H1 (cell line): ENCODE data around the gene PLXNB1. TPM values are rescaled to one million over a fixed set of nuclear protein-coding genes. Genes with fewer than 3 reads are reported as not detected.

Experiments used
- CTCF ChIA-PET: fragments of 300-600 bp; sonication (Branson Sonifier 250); formaldehyde crosslinking; loops from one replicate; lab custom pipeline; 2021; ENCODE audit not compliant: partially characterized antibody; lab: Charles Lee
- POLR2A ChIA-PET: fragments of 300-600 bp; sonication (Branson Sonifier 250); formaldehyde crosslinking; loops from one replicate; lab custom pipeline; 2021; ENCODE audit warnings: inconsistent platforms; ENCODE audit not compliant: partially characterized antibody; lab: Charles Lee
- DNase-seq, 2 experiments: peaks; one replicate each; pipeline versions ENCODE4 v3.0.0 to v3.0.0-alpha.2; 2010 to 2022; ENCODE audit warnings: low spot score in 2 of 2, low read depth in 1 of 2, mixed read lengths in 1 of 2
- FAIRE-seq: peaks from 2 replicates; lab custom pipeline; 2011; peaks lifted over from hg19 to GRCh38; lab: Jason Lieb, UNC
- H2AFZ ChIP-seq: 2 replicates; pipeline ENCODE4 v1.8.1; 2012; ENCODE audit warnings: low read length, inconsistent platforms
- H2AK5ac ChIP-seq: 2 replicates; pipeline ENCODE4 v1.6.1; 2013; ENCODE audit warnings: low read depth, low read length
- H2BK120ac ChIP-seq: replicated peaks from 2 replicates; pipeline ENCODE3; 2013; ENCODE audit warnings: low read depth, low read length, inconsistent platforms
- H2BK12ac ChIP-seq: 2 replicates; pipeline ENCODE4 v1.6.1; 2013; ENCODE audit warnings: low read depth, low read length
- H2BK15ac ChIP-seq: 2 replicates; pipeline ENCODE4 v1.6.1; 2013; ENCODE audit warnings: low read length
- H2BK20ac ChIP-seq: 2 replicates; pipeline ENCODE4 v1.6.1; 2013; ENCODE audit warnings: low read length
- H2BK5ac ChIP-seq: 2 replicates; pipeline ENCODE4 v1.6.1; 2013; ENCODE audit warnings: low read depth, low read length
- H3K14ac ChIP-seq: 2 replicates; pipeline ENCODE4 v1.6.1; 2013; ENCODE audit warnings: inconsistent platforms; ENCODE audit not compliant: insufficient read length
- H3K18ac ChIP-seq: 2 replicates; pipeline ENCODE4 v1.6.1; 2013; ENCODE audit warnings: low read length; ENCODE audit errors: extremely low read depth
- H3K23ac ChIP-seq: 2 replicates; pipeline ENCODE4 v1.6.1; 2013; ENCODE audit warnings: inconsistent platforms; ENCODE audit not compliant: insufficient read length
- H3K23me2 ChIP-seq: 2 replicates; pipeline ENCODE4 v1.6.1; 2013; ENCODE audit warnings: low read depth, low read length
- H3K27ac ChIP-seq: 2 replicates; pipeline ENCODE4 v1.6.1; 2011; ENCODE audit warnings: low read depth, low read length, inconsistent platforms
- H3K27me3 ChIP-seq, 4 experiments: replicated peaks in 1 of 4; 1 replicate in 1 of 4; 2 replicates in 3 of 4; pipeline versions ENCODE4 v1.6.1 to v1.8.1; 2011 to 2013; ENCODE audit warnings: low read length in 3 of 4, mild to moderate bottlenecking in 3 of 4, inconsistent platforms in 2 of 4, mixed read lengths in 2 of 4, moderate library complexity in 1 of 4; ENCODE audit not compliant: control insufficient read depth in 3 of 4, insufficient read depth in 3 of 4; ENCODE audit errors: extremely low read depth in 1 of 4
- H3K36me3 ChIP-seq, 4 experiments: 2 replicates each; pipeline versions ENCODE4 v1.6.1 to v1.8.1; 2011 to 2013; ENCODE audit warnings: mild to moderate bottlenecking in 4 of 4, low read length in 3 of 4, moderate library complexity in 2 of 4, control low read depth in 1 of 4, inconsistent platforms in 1 of 4; ENCODE audit not compliant: insufficient read depth in 4 of 4, control insufficient read depth in 2 of 4
- H3K4ac ChIP-seq: replicated peaks from 2 replicates; pipeline ENCODE3; 2013; ENCODE audit warnings: low read length, low read depth, mixed read lengths, inconsistent platforms; ENCODE audit not compliant: insufficient read length
- H3K4me1 ChIP-seq, 4 experiments: replicated peaks in 1 of 4; 1 replicate in 1 of 4; 2 replicates in 3 of 4; pipeline versions ENCODE4 v1.6.1 to v1.8.1; 2011 to 2013; ENCODE audit warnings: low read length in 3 of 4, inconsistent platforms in 2 of 4, mixed read lengths in 1 of 4; ENCODE audit not compliant: insufficient read depth in 4 of 4, control insufficient read depth in 3 of 4
- H3K4me2 ChIP-seq, 2 experiments: 2 replicates each; pipeline versions ENCODE4 v1.6.1 to v1.8.1; 2011 to 2013; ENCODE audit warnings: low read depth in 2 of 2, low read length in 2 of 2, control low read depth in 1 of 2, inconsistent platforms in 1 of 2, mild to moderate bottlenecking in 1 of 2; ENCODE audit not compliant: insufficient read depth in 1 of 2
- H3K4me3 ChIP-seq, 4 experiments: fragments of 200-600, 300-600 bp in 1 of 4; sonication (generic), shearing (Covaris generic), sonication (Bioruptor Twin) in 1 of 4; 2 replicates each; pipeline versions ENCODE4 v1.5.1 to v1.8.1; 2011 to 2016; ENCODE audit warnings: low read length in 4 of 4, low read depth in 3 of 4, control low read depth in 2 of 4, inconsistent platforms in 2 of 4, mild to moderate bottlenecking in 2 of 4, mixed read lengths in 1 of 4, moderate library complexity in 1 of 4; ENCODE audit not compliant: insufficient read depth in 2 of 4; ENCODE audit errors: extremely low read depth in 1 of 4
- H3K56ac ChIP-seq: replicated peaks from 2 replicates; pipeline ENCODE3; 2013; ENCODE audit warnings: low read depth, mild to moderate bottlenecking, mixed read lengths, low read length, inconsistent platforms; ENCODE audit not compliant: insufficient read length
- H3K79me1 ChIP-seq: 2 replicates; pipeline ENCODE4 v1.6.1; 2013; ENCODE audit warnings: low read depth, low read length, control low read depth
- H3K79me2 ChIP-seq, 2 experiments: 2 replicates each; pipeline versions ENCODE4 v1.6.1 to v1.8.1; 2012 to 2013; ENCODE audit warnings: low read length in 2 of 2, mild to moderate bottlenecking in 2 of 2, inconsistent platforms in 1 of 2; ENCODE audit not compliant: insufficient read depth in 2 of 2, control insufficient read depth in 1 of 2
- H3K9ac ChIP-seq, 4 experiments: replicated peaks in 1 of 4; 1 replicate in 1 of 4; 2 replicates in 3 of 4; pipeline versions ENCODE4 v1.6.1 to v1.8.1; 2011 to 2013; ENCODE audit warnings: low read depth in 3 of 4, low read length in 3 of 4, control low read depth in 2 of 4, mild to moderate bottlenecking in 2 of 4, moderate library complexity in 2 of 4, inconsistent platforms in 1 of 4; ENCODE audit errors: extremely low read depth in 1 of 4
- H3K9me3 ChIP-seq, 2 experiments: 2 replicates each; pipeline versions ENCODE4 v1.6.1 to v1.8.1; 2012 to 2013; ENCODE audit warnings: mild to moderate bottlenecking in 2 of 2, moderate library complexity in 2 of 2, control low read depth in 1 of 2, inconsistent platforms in 1 of 2, low read depth in 1 of 2, low read length in 1 of 2, mixed read lengths in 1 of 2; ENCODE audit not compliant: insufficient read depth in 2 of 2
- H4K20me1 ChIP-seq, 2 experiments: replicated peaks in 1 of 2; 2 replicates each; pipeline versions ENCODE3 to v1.8.1; 2011 to 2013; ENCODE audit warnings: inconsistent platforms in 2 of 2, low read length in 2 of 2, mild to moderate bottlenecking in 1 of 2; ENCODE audit not compliant: insufficient read depth in 2 of 2, control insufficient read depth in 1 of 2
- H4K5ac ChIP-seq: 2 replicates; pipeline ENCODE4 v1.6.1; 2013; ENCODE audit warnings: low read length, low read depth, mixed read lengths, inconsistent platforms; ENCODE audit not compliant: insufficient read length
- H4K8ac ChIP-seq: 2 replicates; pipeline ENCODE4 v1.8.0; 2013; ENCODE audit warnings: mild to moderate bottlenecking, moderate library complexity, low read length, inconsistent platforms; ENCODE audit not compliant: insufficient read depth; ENCODE audit errors: extremely low read depth
- H4K91ac ChIP-seq: replicated peaks from 2 replicates; pipeline ENCODE3; 2013; ENCODE audit warnings: low read length, mixed read lengths, inconsistent platforms; ENCODE audit not compliant: insufficient read length
- ASH2L ChIP-seq: fragments of 200-600, 300-600 bp; sonication (generic); IDR thresholded peaks from one replicate; pipeline ENCODE4 v1.7.1; 2017; ENCODE audit warnings: low read length
- BRCA1 ChIP-seq: IDR thresholded peaks from 2 replicates; pipeline ENCODE4 v1.6.1; 2012; ENCODE audit warnings: low read depth, low read length, improper control_type of control experiment
- SP4 ChIP-seq: IDR thresholded peaks from 2 replicates; pipeline ENCODE4 v1.6.1; 2012; ENCODE audit warnings: low read length, inconsistent platforms
- WGBS, 2 experiments: shearing (Covaris generic) in 1 of 2; methylation state at CpG; one replicate each; pipeline versions ENCODE4 v1.1.6 to v1.1.7; 2013 to 2015; ENCODE audit warnings: low lambda C conversion rate in 2 of 2, mixed read lengths in 2 of 2, inconsistent platforms in 1 of 2, low coverage in 1 of 2, missing lambda C conversion rate in 1 of 2; ENCODE audit not compliant: insufficient replicate concordance in 2 of 2, insufficient coverage in 1 of 2, insufficient read length in 1 of 2; ENCODE audit errors: extremely low coverage in 1 of 2, missing lambda C conversion rate in 1 of 2; 5-methylcytosine and 5-hydroxymethylcytosine counted together
- polyA plus RNA-seq, 7 experiments: library from polyadenylated mRNA; depleted of rRNA in 3 of 7; stranded (reverse) in 5 of 7; unstranded in 2 of 7; fragments of >200 nt in 5 of 7; fragments of 200-250 nt in 2 of 7; gene quantifications; 1 replicate in 5 of 7; 2 replicates in 1 of 7; 4 replicates in 1 of 7; pipeline versions ENCODE4 v1.2.1 to v1.2.3, GENCODE V29; 2011 to 2013; ENCODE audit warnings: missing spikeins in 2 of 7, mixed read lengths in 2 of 7
- total RNA-seq: library from RNA; stranded (reverse); fragmentation: NEBNext Ultra II Directional; extraction: Animal tissue kit (Norgen Biotek cat#: 25700); gene quantifications from 2 replicates; pipeline ENCODE4 v1.2.1, GENCODE V29; 2021
- TF ChIP-seq, protein P1 (sequence below): IDR thresholded peaks from 2 replicates; pipeline ENCODE4 v1.6.1; 2011; ENCODE audit warnings: low read depth, mild to moderate bottlenecking, low read length; ENCODE audit not compliant: insufficient read depth

Gene PLXNB1
- total and polyA plus RNA-seq, 2 of the 8 experiments (the other 6 are each of a cell fraction or from before 2014, with no cell fraction given), result 109 to 114 TPM

DNA sequence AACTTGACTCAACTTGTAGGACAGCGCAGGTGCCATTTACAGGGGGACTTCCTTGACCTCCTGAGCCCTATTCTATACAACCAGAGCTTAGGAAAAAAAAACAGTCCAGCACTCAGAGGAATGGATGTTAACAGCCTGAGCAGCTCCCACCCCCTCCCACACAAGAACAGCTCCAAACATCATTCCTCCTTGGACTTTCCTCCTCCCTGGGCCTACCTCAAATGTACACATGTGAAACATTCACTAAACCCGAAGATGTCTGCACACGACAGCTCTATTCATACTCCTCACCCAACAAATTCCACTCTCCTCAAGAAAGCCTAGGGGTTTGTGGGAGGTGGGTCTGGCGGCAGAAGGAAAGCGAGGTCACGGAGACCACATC, 16.1 kb upstream of the PLXNB1 start:
- FAIRE-seq (no peak), DNase-seq (no peak)
- peak overlapping the region; percentile 75 for H4K91ac ChIP-seq
- TF ChIP-seq, protein P1, sequence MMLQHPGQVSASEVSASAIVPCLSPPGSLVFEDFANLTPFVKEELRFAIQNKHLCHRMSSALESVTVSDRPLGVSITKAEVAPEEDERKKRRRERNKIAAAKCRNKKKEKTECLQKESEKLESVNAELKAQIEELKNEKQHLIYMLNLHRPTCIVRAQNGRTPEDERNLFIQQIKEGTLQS, result no peak
- no peak for TF ChIP-seq BRCA1
- TF ChIP-seq SP4, result peak; percentile 25; the same call in 1 of the 2 replicates
- no peak for TF ChIP-seq ASH2L
- peaks cover 0 to 8% of the 10 kb centered on the region in 2 experiments for H4K20me1 ChIP-seq
- H3K36me3 ChIP-seq, result peaks cover 3 to 27% (median 13%) of the 10 kb centered on the region in 4 experiments; a peak in 5 of 8 replicates
- peak overlapping the region; percentile 73 for H4K5ac ChIP-seq
- H3K56ac ChIP-seq, result peak overlapping the region; percentile 32
- peaks cover 3 to 17% (median 6%) of the 10 kb centered on the region in 4 experiments; a peak in 5 of 7 replicates for H3K4me1 ChIP-seq
- no peak overlapping the region for H3K14ac ChIP-seq
- H3K18ac ChIP-seq, result peak overlapping the region; percentile 94; the same call in 1 of the 2 replicates
- H4K8ac ChIP-seq, result peak overlapping the region; percentile 97; the same call in 1 of the 2 replicates
- H3K27ac ChIP-seq, result peak overlapping the region; percentile 62
- H2BK5ac ChIP-seq, result peak overlapping the region; percentile 57; the same call in 1 of the 2 replicates
- ChIA-PET CTCF (interaction anchor here (0.8 to 5.2 kb wide), 9 partner anchors 10 to 204 kb away, joined by 3 to 38 read pairs (median 4); partner anchors contain the start of gene SLC26A6), POLR2A (interaction anchor here (0.6 to 10.3 kb wide), 24 partner anchors 11 to 261 kb away, joined by 3 to 233 read pairs (median 4); partner anchors contain the start of genes NME6, PFKFB4, PLXNB1 and SHISA5)
- H3K9me3 ChIP-seq, result no peaks in the 10 kb centered on the region
- peak overlapping the region; percentile 80 to 98 (median 96) for H3K4me3 ChIP-seq
- H2AK5ac ChIP-seq, result no peak overlapping the region; the same call in 1 of the 2 replicates
- peaks cover 5% of the 10 kb centered on the region for H3K79me1 ChIP-seq
- peaks cover 11% of the 10 kb centered on the region for H3K23me2 ChIP-seq
- H2BK12ac ChIP-seq, result no peak overlapping the region
- no peak overlapping the region for H2BK120ac ChIP-seq
- H3K27me3 ChIP-seq, result no peaks in the 10 kb centered on the region
- no peak overlapping the region for H2BK20ac ChIP-seq
- 0 out of 2 replicates have a peak overlapping the region, but pooled peaks have one; percentile 8 for H2BK15ac ChIP-seq
- H2AFZ ChIP-seq, result peak overlapping the region; percentile 85
- 18% methylated on average over 6 of the region's 6 CpGs; no CpG with 5 or more reads in 1 of the 2 experiments for WGBS, 2 experiments
- H3K79me2 ChIP-seq, result peaks cover 0 to 27% of the 10 kb centered on the region in 2 experiments; a peak in 2 of 4 replicates
- H3K9ac ChIP-seq, result peak overlapping the region in 3 of 4 experiments; percentile 79 to 82 (median 81); a peak in 6 of 7 replicates
- peak overlapping the region; percentile 85 to 94 for H3K4me2 ChIP-seq
- H3K4ac ChIP-seq, result peak overlapping the region; percentile 85
- no peak overlapping the region for H3K23ac ChIP-seq
